Bronchial epithelial cell (primary cell): ENCODE measurements around the gene DLGAP5. TPM values are rescaled to one million over a fixed set of nuclear protein-coding genes. Genes with fewer than 3 reads are reported as not detected.

Experiments
- DNase-seq: peaks from one replicate; pipeline ENCODE4 v3.0.0-alpha.2; 2010; ENCODE audit warnings: low read depth
- FAIRE-seq: peaks from 2 replicates; lab custom pipeline; 2011; peaks lifted over from hg19 to GRCh38; lab: Jason Lieb, UNC
- H3K27me3 ChIP-seq: 2 replicates; pipeline ENCODE4 v1.5.1; 2011; ENCODE audit warnings: low read length; ENCODE audit not compliant: control insufficient read depth, insufficient read depth
- H3K36me3 ChIP-seq: 2 replicates; pipeline ENCODE4 v1.5.1; 2011; ENCODE audit warnings: low read length; ENCODE audit not compliant: control insufficient read depth, insufficient read depth
- H3K4me3 ChIP-seq: 2 replicates; pipeline ENCODE4 v1.5.1; 2011; ENCODE audit warnings: mild to moderate bottlenecking, low read depth, low read length, control low read depth
- total RNA-seq: library from RNA; depleted of rRNA; stranded (reverse); fragments of >200 nt; gene quantifications from 2 replicates; pipeline ENCODE4 v1.2.1, GENCODE V29; 2014
- TF ChIP-seq, protein P1 (sequence below): IDR thresholded peaks from 2 replicates; pipeline ENCODE4 v1.5.1; 2011; ENCODE audit warnings: mild to moderate bottlenecking, moderate library complexity, low read length, control low read depth, inconsistent platforms; ENCODE audit not compliant: insufficient read depth, severe bottlenecking

DLGAP5 gene
- total RNA-seq, 1 donor from 2014 or later = 0.26 TPM

DNA sequence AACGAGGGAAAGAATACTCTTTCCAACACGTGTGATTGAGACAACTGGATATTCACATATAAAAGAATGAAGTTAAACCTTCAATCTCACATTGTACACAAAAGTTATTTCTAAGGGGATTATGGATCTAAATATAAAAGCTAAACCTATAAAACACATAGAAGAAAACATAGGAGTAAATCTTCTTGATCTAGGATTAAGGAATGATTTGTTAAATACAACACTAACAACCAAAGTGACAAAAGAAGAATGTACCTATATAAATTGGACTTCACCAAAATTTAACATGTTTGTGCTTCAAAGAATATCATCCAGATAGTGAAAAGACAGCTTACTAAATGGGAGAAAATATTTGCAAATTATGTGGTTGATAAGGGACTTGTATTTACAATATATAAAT, 36.9 kb upstream of the DLGAP5 start:
- FAIRE-seq (no peak), DNase-seq (no peak)
- Histone ChIP-seq H3K4me3 (no peak overlapping the region), H3K27me3 (no peaks in the 10 kb centered on the region), H3K36me3 (no peaks in the 10 kb centered on the region)
- TF ChIP-seq, protein P1, sequence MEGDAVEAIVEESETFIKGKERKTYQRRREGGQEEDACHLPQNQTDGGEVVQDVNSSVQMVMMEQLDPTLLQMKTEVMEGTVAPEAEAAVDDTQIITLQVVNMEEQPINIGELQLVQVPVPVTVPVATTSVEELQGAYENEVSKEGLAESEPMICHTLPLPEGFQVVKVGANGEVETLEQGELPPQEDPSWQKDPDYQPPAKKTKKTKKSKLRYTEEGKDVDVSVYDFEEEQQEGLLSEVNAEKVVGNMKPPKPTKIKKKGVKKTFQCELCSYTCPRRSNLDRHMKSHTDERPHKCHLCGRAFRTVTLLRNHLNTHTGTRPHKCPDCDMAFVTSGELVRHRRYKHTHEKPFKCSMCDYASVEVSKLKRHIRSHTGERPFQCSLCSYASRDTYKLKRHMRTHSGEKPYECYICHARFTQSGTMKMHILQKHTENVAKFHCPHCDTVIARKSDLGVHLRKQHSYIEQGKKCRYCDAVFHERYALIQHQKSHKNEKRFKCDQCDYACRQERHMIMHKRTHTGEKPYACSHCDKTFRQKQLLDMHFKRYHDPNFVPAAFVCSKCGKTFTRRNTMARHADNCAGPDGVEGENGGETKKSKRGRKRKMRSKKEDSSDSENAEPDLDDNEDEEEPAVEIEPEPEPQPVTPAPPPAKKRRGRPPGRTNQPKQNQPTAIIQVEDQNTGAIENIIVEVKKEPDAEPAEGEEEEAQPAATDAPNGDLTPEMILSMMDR = no peak

DNA sequence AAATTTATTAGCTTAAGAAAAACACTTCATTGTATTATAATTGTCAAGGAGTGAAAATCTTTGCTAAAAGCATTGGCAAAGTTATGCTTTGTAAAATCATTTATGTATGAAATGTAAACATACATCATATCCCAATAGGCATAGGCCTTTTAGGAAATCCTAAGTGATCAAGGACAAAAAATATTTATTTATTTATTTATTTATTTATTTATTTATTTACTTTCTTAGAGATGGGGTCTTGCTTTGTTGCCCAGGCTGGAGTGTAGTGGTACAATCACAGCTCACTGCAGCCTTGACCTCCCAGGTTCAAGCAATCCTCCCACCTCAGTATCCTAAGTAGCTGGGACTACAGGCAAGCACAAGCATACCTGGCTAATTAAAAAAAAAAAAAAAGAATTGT, 32.0 kb upstream of the DLGAP5 start:
- H3K36me3 ChIP-seq = no peaks in the 10 kb centered on the region
- FAIRE-seq (no peak), DNase-seq (no peak)
- no peaks in the 10 kb centered on the region for H3K27me3 ChIP-seq
- TF ChIP-seq, protein P1 = no peak
- H3K4me3 ChIP-seq = no peak overlapping the region

DNA sequence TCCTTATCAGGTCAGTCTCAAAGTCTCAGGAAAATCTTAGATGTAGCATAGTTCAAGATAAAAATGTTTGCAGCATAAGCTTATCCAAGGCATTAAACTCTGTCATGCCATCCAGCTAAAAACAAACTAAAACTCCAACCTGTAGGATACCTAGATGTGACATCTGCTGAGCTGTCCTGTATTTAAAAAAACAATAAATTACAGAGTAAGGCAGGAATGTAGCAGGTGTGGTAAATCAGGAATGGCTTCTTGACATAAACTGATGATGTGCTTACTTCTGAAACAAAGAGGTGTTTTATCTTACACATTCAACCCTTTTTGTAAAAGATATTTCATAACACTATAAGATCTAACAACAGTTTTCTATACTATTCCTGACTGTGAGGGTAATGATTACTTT, 30.6 kb upstream of the DLGAP5 start:
- H3K27me3 ChIP-seq = no peaks in the 10 kb centered on the region
- FAIRE-seq (no peak), DNase-seq (peak; percentile 73)
- no peak overlapping the region for H3K4me3 ChIP-seq
- TF ChIP-seq, protein P1 = no peak
- no peaks in the 10 kb centered on the region for H3K36me3 ChIP-seq

DNA sequence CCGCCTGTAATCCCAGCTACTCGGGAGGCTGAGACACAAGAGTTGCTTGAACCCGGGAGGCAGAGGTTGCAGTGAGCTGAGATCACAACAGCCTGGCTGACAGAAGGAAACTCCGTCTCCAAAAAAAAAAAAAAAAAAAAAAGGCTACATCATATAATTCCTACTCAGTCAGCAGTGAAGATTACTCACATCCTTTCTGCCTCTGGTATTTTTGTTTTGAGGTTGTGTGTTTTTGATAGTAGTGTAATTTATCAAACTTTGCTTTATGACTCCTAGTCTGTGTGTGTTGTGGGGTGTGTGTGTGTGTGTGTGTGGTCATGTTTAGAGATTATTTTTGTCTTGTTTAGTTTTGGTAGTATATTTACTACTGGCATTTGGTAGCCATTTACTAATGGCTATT, 29.8 kb upstream of the DLGAP5 start:
- FAIRE-seq (no peak), DNase-seq (peak; percentile 74)
- H3K27me3 ChIP-seq = no peaks in the 10 kb centered on the region
- no peak overlapping the region for H3K4me3 ChIP-seq
- no peaks in the 10 kb centered on the region for H3K36me3 ChIP-seq
- TF ChIP-seq, protein P1 = no peak

DNA sequence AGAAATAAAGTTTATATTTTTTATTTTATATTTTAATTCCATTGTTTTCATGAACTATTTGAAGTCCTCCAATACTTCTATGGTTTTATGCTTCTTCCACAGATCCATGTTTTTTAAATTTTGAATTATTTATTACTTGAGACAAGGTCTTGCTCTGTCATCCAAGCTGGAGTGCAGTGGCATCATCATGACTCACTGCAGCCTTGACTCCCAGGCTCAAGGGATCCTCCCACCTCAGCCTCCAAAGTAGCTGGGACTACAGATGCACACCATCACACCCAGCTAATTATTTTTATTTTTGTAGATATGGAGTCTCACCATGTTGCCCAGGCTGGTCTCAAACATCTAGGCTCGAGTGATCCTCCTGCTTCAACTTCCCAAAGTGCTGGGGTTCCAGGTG, 28.8 kb upstream of the DLGAP5 start:
- peak; percentile 35 for DNase-seq

DNA sequence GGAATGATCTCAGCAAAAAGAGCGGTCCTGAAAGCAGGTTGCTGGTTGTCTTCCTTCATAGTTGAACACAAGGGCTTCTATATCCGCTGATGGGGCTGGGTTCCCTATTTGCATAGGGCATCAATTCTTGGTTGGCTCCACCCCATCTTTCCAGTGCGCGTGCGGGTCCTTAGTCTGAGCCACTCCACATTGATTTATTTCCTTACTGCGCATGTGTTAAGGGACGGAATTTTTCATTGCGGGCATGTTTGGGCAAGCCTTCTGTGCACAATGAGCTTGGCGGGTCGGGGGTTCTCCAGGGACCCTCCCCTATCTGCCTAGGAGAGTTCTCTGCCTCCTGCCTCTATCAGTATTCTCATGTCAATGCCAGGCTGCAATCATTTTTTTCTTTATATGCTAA, 21.2 kb upstream of the DLGAP5 start:
- FAIRE-seq = no peak
- H3K36me3 ChIP-seq = no peaks in the 10 kb centered on the region
- DNase-seq = peak; percentile 17
- H3K4me3 ChIP-seq = no peak overlapping the region
- TF ChIP-seq, protein P1 = no peak
- H3K27me3 ChIP-seq = no peaks in the 10 kb centered on the region

More for the DNA sequence above, 28.8 kb upstream of the DLGAP5 start:
- Histone ChIP-seq H3K36me3 (no peaks in the 10 kb centered on the region), H3K4me3 (no peak overlapping the region), H3K27me3 (no peaks in the 10 kb centered on the region)
- TF ChIP-seq, protein P1 = no peak
- no peak for FAIRE-seq
